ENCODE data around the gene ZIC4.
A peak's percentile ranks its signal among the peaks of the same experiment; 100 is the strongest.

Gene ZIC4

DNA sequence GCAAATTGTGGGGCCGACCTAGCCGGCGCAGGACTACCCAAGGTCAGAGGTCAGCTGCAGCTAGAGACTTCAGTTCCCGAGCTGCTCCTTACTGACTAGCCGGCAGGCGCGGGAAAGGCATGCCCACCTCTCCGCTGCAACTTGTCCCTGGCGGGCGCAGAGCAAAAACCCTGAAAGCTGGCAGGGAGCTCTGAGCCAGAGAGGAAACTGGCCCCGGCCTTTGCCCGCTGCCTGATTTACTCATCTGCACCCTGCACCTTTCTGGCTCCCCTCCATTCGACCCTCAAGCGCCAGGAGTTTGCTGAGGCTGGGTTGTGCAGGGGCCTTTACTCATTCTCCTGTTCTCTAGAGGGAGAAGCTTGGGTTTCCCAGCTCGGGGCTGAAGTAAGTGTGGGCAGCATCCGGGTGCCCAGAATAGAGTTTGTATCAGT, 1.5 kb downstream of the ZIC4 start:
- DNase-seq: no peak

DNA sequence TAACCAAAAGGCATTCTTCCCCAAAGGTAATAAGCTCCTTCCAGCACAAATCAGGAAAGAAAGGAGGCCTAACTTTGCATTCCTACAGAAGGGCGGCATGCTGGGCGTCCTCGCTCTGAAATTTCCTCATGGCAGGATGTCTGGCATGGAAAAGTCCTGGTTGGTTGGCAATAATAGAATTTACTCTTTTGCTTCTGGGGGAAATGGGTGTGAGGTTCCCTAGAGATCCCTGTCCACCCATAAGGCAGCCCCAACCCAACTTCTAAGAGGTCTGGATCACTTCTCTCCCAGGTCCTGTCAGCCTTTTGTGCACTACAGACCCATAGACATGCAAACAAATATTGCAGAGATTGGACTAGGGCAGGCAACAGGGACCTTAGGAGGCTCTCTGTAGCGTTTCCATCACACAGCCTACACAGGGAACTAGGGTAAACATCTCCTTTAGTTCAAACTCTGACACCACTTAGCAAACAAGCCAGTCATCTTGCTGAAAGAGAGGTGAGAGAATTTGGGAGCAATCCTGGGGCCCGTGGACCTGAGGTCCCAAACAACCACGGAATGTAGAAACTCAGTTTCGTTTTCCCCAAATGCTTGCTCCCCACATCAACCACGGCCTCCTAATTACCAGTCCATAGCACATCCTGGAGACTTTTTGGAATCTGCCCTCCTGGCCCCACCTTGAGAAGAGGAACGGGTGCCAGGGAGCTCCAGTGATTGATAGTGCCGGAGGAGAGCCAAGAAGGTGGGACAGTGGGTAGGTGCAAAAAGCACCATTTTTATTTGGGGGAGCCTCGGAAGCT, 2.1 kb downstream of the ZIC4 start:
- no peak for DNase-seq

DNA sequence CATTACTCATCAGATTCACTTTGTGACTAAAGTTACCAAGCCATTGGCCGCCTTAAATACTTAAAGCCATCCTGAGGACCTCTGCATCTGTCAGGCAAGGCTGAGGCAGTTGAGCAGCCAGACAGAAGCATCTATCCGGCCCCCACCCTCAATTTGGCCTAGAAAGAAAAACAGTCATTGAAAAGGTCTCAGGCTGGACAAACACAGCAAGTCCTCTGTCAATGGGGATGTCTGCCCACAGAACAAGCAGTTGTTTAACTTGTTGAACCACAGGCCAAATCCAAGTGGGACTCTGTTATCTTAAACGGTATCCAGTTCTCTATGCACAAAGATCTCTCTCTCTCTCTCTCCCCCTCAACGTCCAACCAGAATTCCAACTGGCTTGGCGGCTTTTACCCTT, 2.8 kb downstream of the ZIC4 start:
- no peak for DNase-seq

DNA sequence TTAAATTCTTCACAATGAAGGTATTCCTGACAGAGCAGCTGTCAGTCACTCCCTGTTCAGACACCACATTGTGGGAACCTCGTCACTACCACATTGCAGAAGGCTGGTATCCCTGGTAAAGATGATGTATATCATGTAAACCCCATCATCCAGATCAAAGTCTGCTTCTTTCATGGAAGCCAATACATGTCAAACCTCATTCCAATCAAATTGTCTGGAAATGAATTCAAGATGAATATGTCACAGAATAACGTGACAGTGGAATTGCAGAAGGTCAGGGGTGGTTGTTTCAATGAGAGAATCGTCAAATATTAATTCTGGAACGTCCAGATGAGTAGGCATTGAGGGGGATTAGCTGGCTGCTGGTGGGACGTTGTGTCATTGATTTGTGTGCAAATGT, 4.2 kb downstream of the ZIC4 start:
- DNase-seq: no peak

DNA sequence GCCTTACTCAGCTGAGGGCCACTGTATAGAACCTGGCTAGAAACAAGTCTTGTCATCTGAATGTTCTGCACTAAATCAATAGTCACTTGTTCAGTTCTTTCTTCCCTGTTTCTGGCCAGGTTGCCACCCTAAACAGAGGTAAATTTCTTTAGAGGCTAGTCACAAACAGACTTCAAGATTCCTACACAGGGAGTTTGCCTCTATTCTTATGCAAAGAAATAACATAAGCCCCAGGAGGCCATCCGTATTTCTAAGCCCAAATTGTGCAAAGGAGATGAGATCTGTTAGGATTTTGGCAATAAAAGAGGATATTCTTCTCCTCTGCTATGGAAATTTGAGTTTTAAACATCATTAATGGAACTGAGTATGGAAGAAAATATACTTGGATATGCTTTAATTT, 4.9 kb downstream of the ZIC4 start:
- DNase-seq: no peak

DNA sequence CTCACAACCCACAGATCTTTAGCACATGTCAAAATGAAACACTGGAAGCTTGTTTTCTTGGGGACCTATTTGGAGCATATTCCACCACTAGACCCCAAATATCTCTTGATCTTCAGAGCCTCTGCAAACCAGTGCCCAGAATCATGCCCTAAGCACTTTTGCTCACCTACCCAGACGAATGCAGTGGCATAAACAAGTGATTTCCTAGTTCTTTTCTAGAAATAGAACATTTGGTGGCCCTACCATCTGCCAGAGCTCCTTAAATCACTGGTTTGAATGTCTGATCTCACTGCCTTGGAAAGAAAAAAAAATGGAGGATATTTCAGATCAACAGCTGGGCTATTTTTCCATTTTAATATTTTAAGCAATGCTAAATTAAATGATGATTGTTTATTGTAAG, 5.3 kb downstream of the ZIC4 start:
- no peak for DNase-seq

DNA sequence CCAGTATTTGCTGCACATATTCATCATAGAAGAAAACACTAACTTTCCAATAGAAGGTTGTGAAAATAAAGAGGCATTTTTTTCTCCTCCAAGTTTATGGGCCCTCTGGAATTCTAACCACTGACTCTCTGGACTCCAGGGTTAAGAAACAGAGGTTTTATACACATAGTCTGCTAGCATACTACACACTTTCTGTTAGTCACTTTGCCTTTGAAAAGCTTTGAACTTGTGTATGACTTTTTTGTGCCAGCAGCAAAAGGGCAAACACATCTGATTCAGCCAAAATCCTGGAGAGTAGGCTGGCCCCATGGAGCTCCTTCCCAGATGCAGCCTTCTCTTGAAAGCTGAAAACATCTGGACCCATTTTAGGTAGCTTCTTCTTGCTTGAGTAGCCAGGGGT, 6.2 kb downstream of the ZIC4 start:
- DNase-seq: no peak

DNA sequence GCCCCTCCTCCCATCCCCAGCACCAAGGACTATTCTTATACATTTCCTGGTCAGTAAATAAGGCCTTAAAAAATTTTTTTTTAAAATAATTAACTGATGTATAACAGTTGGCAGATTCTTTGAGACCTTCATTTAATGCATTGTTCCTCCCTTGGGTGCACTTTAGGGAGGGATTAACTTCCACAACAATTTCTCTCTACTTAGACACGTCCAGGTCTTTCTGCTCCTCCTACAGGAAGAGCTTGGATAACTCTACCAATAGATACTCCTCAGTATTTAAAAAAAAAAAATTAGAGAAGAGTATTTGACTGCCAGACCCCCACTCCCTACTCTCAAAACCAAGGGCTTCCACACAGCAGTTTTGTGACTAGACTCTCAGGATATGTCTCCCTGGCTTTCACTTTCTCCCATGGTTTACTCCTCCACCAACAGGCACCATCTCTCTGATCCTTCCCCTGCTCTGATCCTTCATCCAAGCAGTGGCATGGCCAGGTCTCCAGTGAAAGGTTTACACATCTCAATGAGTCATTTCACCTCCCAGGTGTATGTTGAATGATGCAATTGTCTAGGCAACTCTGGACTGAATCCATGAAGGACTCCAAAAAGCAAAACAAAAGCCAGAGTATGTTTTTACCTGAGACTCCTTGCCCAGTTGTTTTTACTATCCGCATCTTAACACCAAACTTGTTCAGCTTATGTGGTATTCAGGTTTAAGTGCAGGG, 7.4 kb downstream of the ZIC4 start:
- no peak for DNase-seq

DNA sequence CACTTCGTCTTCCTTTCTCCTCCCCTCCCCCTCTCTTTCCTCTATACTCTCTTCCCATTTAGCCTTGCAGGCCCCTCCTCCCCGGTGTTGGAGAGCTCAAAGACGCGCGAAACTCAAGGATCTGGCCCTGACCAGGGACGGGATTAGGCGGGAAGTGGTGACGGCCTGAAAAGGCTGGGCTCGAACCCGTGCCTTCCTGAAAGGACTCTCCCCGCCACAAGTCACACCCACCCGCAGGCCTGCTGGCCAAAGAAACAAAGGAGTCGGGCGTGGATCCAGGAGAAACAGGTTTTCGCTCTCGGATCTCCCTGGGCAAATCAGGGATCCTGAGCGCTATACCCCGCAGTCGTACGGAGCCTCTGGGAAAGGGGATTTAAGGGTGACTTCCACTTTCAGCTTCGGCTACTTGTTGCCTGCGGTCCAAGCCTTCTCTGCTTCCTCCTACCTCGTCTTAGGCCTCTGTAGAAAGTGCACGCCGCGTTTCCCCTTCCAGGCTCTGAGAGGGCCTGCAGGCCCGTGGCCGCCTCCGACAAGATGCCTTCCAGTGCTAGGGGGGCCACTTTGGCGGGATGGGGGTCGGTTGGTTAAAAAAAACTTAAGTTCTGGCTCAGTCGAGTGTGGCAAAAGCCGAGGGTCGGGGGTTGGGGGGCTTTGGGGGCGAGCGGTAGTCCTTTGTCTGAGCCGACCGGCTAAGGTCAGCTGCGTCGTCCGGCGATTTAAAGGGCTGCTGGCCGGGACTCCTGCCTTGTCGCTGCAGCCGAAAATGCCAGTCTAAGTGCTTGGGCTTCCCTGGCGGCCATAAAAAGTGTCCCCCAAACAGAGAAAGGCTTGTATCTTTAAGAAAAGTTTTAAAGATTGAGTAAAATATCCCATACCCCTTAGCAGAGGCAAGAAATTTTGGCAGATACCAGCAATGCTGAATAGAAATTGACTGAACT, 8.2 kb downstream of the ZIC4 start:
- DNase-seq: no peak

DNA sequence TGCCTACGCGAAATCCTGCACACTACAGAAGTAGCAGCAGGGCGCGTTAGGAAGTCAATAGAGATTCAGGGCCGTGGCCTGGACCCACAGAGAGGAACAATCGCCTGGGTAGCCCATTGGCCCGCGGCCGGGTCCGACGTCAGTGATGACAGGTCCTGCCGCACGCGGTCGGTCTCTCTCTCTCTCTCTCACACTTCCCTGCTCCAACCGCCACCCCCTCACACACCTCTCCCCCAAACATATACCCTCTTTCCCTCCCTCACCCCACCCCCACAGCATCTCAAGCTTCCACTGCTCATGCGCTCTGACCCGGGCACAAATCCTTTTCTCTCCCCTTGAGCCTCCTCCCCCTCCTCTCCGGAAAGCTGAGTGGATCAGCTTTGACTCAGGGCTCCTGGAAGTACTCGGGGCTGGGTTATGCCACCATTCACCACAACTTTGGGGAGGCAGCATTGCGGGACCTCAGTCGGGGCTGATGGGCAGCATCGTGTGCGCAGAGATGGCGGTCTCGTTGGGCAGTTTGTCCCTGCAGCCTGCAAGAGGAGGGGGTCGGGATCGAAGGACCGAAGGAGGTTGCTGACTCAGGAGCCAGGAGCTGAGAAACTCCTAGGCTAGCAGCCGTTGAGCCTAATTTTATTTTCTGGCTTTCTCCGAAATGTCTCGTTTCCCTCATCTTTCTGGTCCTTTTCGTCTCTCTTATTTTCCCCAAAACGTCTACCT, 9.0 kb downstream of the ZIC4 start:
- DNase-seq: peak in 7 of 14 donors; percentile 15 to 97 (median 33)

DNA sequence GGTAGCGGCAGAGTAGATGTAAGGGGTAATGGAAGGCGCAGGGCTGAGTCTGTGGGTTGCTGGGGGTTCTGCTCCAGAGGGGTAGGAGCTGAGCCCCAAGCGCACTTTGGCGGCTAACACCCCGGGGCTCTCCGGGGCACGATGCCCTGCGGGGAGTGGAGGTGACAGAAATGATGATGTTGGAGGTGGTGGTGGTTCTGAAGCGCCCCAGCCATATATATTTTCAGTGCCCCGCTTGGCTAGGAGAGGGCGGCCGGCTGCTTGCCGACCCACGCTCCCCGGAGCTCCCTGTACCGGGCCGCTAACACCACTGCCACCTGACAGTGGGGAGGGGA, 9.7 kb downstream of the ZIC4 start:
- DNase-seq: no peak

DNA sequence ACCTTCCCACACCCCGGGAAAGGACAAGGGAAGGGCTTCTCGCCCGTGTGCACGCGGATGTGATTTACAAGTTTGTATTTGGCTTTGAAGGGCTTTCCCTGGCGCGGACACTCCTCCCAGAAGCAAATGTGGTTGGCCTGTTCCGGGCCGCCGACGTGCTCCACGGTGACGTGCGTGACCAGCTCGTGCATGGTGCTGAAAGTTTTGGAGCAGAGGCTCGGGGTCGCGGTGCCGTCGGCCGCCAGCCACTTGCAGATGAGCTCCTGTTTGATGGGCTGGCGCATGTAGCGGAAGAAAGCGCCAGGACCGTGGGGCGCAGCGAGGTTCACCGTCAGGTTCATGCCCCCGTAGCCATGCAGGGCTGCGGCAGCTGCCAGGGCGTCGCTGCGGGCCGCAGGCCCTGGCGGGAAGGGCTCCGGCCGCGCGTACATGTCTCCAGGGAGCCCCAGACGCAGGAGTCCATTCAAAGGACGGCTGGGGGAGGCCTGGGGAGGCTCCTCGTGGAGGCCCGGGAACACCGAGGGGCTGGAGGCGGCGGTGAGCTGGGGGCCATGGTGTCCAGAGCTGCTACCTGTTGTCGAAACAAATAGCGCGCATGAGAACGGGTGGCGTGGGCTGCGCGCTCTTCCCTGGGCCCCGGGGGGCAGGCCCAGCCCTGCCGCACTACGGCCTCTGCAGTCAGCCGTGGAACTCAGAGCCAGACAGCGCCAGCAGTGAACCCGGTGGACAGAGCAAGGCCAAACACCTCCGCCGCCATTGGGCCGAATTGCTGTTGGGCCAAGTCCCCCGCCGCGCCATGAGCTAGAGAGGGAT, 10.2 kb downstream of the ZIC4 start:
- no peak for DNase-seq

DNA sequence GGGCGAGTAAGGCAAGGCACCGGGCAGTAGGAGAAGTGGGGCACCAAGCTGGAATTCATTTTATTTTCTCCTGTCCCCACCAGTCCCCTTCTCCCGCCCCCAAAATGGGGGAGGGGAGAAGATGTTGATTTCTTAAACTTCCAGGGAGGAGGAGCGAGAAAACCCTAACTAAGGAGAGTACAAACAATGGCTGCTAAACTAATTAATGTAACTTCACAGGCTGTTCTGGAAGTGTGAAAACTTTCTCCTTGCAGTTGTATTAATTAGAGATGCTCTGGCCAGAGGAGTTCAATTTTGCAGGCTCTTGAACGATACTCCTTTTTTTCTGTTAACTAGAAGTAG, 11.5 kb downstream of the ZIC4 start:
- DNase-seq: no peak

DNA sequence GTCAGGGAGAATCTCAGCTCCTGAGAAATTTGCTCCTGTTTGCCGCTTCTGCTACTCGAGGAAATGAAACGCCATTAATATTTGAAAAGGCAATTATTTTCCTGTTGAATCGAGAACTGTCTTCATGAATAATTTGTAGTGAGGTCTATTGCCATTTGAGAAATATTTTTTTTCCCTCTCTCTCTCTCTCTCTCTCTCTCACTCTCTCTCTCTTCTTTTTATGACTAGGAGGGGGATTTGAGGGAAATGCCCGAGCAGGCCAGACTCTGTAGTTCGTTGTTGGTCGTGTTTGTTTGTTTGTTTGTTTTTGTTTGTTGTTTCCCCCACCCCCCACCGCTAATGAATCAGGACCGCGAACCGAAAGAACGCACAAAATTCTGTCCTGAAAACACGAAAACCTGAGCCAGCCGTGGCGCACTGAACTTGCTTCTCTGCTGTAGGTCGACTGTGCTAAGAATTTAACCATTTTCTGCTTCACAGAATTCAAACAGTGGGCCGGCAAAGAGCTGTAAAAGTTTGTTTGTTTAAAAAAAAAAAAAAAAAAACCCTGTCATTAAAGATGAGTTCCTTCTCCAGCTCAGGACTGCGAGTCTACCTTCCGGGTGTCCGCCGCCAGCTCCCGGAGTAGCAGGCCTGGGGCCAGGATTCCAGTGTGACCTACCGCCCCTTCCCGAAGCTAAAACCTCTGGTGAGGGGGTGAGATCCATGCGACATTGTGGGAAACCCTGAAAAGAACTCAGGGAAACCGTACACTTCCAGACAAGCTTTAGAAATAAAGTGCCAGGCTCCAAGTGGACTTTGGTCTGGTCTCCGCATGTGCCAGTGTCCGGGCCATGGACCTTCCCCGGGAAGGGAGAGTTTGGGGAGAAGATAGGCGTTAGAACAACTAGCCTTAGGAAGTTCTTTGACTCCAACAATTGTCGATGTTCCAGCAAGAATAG, 12.1 kb downstream of the ZIC4 start:
- peak in 2 of 14 donors; percentile 26 to 38 for DNase-seq

DNA sequence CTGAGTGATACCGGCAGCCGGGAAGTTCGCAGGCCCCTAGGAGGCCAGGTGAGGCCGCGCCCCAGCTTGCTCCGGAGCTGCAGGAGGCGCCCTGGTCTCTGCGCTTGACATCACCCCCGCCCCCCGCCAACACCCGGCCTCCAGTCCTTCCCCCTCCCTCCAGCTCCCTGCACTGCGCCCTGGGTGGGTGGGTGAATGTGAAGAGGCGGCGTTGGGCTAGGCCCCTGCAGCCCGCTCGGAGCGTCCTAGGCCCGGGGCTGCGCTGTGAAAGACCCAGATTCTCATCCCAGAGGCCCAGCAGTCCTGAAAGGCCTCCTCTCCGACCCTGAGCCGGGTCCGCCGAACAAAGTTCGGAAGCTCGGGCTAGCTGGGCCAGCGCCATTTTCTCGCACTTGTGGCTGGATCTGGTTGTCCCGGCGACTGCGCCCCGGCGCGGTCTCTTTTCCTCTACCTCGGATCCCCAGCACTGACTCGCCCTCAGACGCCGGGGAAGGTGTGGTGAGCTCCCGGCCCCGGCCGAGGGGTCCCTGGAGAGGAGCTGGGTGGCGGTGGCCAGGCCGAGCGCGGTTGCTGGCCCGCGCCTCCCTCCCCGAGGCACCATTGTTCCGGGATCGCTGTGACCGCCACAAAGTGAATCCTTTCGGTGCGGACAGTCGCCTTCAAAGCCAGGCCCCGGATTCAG, 12.9 kb downstream of the ZIC4 start:
- DNase-seq: peak in 9 of 14 donors; percentile 38 to 83 (median 69)

DNA sequence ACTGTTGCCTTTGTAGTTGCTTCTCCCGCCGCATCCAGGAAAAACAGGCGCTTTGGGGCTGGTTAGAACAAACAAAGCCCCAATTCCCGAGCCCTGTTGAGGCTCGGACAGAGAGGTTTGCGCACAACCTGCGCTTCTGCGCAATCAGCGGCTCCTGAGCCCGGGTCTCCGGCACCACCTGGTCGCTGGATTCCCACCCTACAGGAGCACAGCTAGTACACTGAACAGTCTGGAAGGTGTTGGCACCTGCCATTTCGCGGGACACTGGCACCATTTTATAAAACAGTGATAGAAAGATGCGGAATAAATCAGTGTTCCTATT, 13.8 kb downstream of the ZIC4 start:
- no peak for DNase-seq

DNA sequence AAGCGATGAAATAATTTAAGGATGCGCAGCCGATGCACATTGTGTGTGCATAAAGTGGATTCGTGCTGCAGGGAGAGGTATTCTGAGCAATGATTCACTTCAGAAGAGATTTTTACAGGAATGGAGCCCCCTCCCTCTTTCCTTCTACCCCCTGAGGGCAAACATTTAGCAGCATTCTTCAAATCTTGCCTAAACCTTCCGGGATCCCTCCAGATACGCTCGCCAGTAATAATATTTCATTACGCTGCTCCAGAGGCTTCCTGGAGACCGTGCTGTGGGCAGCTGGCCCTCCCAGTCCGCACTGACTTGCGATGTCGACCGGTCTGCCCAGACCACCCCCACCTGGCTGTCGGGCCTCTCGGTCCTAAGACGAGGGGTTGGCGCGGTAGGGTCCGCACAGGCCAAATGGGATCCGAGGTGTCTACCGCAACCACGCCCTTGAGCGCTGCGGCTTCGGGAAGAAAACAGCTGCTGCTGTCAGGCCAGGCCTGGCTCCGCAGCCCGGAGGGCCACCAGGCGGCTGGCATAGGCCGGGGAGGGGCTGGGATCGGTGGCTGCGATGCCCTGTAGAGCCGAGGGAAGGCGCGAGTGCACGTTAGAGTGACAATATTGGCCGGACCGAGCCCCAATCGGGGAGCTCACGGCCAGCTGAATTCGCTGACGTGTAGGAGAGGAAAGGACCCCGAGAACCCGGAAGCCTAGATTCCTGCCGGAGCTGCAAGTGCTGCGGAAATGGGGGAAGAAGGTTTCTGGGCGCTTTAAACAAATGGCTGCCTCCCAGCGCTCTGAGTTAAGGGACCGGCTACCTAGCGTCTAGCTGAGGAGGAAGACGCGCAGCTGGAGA, 14.3 kb downstream of the ZIC4 start:
- DNase-seq: peak in 11 of 14 donors; percentile 38 to 96 (median 64)

DNA sequence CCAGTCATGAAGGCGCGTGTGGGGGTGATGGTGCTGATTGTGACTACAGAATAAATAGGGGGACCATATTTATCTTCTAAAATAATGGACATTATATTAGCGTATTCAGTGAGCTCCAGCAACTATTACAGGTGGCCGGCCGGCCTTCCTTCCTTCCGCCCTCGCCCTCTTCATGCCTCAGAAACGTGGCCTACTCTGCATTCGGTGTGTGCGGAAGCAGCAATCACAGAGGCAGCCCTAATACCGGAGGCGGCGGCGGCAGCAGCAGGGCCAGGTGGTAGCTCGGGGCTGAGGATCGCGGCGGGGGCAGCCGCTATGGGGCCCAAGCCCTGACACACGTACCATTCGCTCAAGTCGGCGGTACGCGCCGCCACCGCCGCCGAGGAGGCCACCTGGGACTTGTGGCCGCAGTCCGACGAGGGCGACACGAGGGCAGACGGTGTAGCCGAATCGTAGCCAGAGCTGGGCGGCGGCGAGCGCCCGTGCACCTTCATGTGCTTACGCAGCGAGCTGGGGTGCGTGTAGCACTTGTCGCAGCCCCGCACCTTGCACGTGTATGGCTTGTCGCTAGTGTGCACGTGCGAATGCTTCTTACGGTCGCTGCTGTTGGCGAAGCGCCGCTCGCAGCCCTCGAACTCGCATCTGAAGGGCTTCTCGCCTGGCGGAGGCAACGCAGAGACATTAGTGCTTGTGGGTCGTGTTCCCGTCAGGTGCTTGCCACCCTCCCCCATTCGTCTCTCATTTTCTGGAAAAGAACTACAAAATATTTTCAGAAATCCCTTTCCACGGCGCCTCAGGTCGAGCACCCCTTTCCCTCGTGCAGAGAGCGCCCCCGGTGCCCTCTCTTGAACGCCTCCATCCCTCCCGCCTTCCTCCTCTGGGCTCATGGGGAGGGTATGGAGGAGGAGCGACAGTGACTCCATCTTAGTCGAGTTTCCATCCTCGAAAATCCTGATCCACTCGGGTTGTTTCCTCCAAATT, 15.5 kb downstream of the ZIC4 start:
- DNase-seq: no peak

Measured in C1 segment of cervical spinal cord (tissue), 14 donors.